ENCODE data around the gene WNT9A. TPM values are rescaled to one million over a fixed set of nuclear protein-coding genes. Genes with fewer than 3 reads are reported as not detected.

The WNT9A gene
- total and polyA plus RNA-seq, 2 of the 4 experiments (the other 2 are of a cell fraction): 0.18 to 0.36 TPM

GRCh38 chr1:227941509-227942020 lies 6.2 kb downstream of the WNT9A start:
- Histone ChIP-seq H3K9me1 (ENCODE audit: insufficient read depth, low read length) (no peaks in the 10 kb centered on the region), H3K9ac (ENCODE audit: low read depth, low read length) (no peak overlapping the region), H3K27ac (ENCODE audit: insufficient read depth, low read length) (no peak overlapping the region), H2AK9ac (replicated peaks; ENCODE audit: low read depth, low read length, poor library complexity) (no peak overlapping the region), H3K14ac (replicated peaks; ENCODE audit: low read depth, low read length) (no peak overlapping the region), H2BK20ac (ENCODE audit: low read depth, low read length) (no peak overlapping the region), H4K91ac (ENCODE audit: insufficient read depth, low read depth, low read length) (no peak overlapping the region), H3K23ac (ENCODE audit: low read depth, low read length) (no peak overlapping the region), H4K5ac (ENCODE audit: low read depth, low read length) (no peak overlapping the region), H4K8ac (ENCODE audit: low read depth in 2 of 2, low read length in 2 of 2) (no peak overlapping the region), H3K4me2 (ENCODE audit: low read depth, low read length) (no peak overlapping the region), H3K79me1 (ENCODE audit: low read depth in 1 of 2, low read length in 2 of 2) (no peaks in the 10 kb centered on the region), H4K20me1 (ENCODE audit: insufficient read depth, low read length) (no peaks in the 10 kb centered on the region), H3K27me3 (ENCODE audit: control insufficient read depth, insufficient read depth, low read length) (no peaks in the 10 kb centered on the region; the same call in 1 of the 2 replicates), H3K4ac (ENCODE audit: low read depth, low read length) (no peak overlapping the region), H3K18ac (ENCODE audit: low read depth, low read length) (no peak overlapping the region), H3K36me3 (ENCODE audit: control insufficient read depth, insufficient read depth, low read length) (no peaks in the 10 kb centered on the region), H2BK15ac (ENCODE audit: low read depth, low read length) (no peak overlapping the region), H3K4me1 (ENCODE audit: control insufficient read depth, insufficient read depth, low read length) (peaks cover 2% of the 10 kb centered on the region; the same call in 1 of the 2 replicates), H2BK120ac (ENCODE audit: low read depth, low read length) (no peak overlapping the region), H2AK5ac (ENCODE audit: low read depth, low read length) (no peak overlapping the region), H3K56ac (ENCODE audit: extremely low read depth, insufficient read depth, low read length) (no peak overlapping the region), H3K4me3 (ENCODE audit: insufficient read depth, low read depth, low read length) (no peak overlapping the region), H2BK5ac (ENCODE audit: low read depth, low read length, poor library complexity, severe bottlenecking) (no peak overlapping the region), H3K9me3 (ENCODE audit: control insufficient read depth, insufficient read depth, low read length) (peaks cover 4% of the 10 kb centered on the region; the same call in 1 of the 2 replicates), H2AFZ (replicated peaks; ENCODE audit: low read length, poor library complexity) (no peak overlapping the region)
- WGBS, 2 experiments (ENCODE audit: extremely low coverage in 2 of 2, insufficient read length in 1 of 2): 33% methylated on average over 1 of the region's 15 CpGs; no CpG with 5 or more reads in 1 of the 2 experiments
- dilution Hi-C loops (cut with HindIII; ENCODE audit: low sequenced_read_pairs, unreplicated experiment) (no loop called here), intact Hi-C loops (cut with micrococcal nuclease) (loop anchor here (10.0 kb wide), 1 partner anchor 397 kb away; no protein-coding TSS in a partner anchor), in situ Hi-C loops (cut with MboI; ENCODE audit: low sequenced_read_pairs) (loop anchor here (25.0 kb wide), 1 partner anchor 454 kb away; no protein-coding TSS in a partner anchor)
- BruUV-seq (replicated peaks): no TSS peak
- CTCF ChIA-PET: no interaction called here
- no peak for DNase-seq
- POLR2A ChIA-PET (ENCODE audit: unreplicated experiment): no interaction called here
- TF ChIP-seq CHD1 (IDR thresholded peaks at IDR 0.05; ENCODE audit: low read depth, low read length) (no peak), MAFK (IDR thresholded peaks at IDR 0.05; ENCODE audit: low read depth, low read length) (no peak), FOS (IDR thresholded peaks at IDR 0.05; ENCODE audit: low read depth, low read length) (no peak), ELK1 (IDR thresholded peaks at IDR 0.05; ENCODE audit: borderline replicate concordance, low read depth, low read length) (no peak), SMC3 (IDR thresholded peaks at IDR 0.05; ENCODE audit: low read depth, low read length) (no peak), RCOR1 (IDR thresholded peaks at IDR 0.05; ENCODE audit: insufficient replicate concordance, low read length) (no peak), CTCF (conservative IDR thresholded peaks at IDR 0.05; ENCODE audit: low read depth, low read length) (no peak), MAZ (IDR thresholded peaks at IDR 0.05; ENCODE audit: borderline replicate concordance, low read depth, low read length) (no peak), USF2 (IDR thresholded peaks at IDR 0.05; ENCODE audit: low read depth, low read length) (no peak)
- no peak for ATAC-seq (ENCODE audit: low read depth)
